Measurements from ENCODE around the gene PHLPP1.

Gene PHLPP1

GRCh38 chr18:62825382-62825781 lies 110.0 kb downstream of the PHLPP1 start:
- Histone ChIP-seq H3K27ac (no peak overlapping the region), H3K4me1 (peaks cover 0 to 20% (median 9%) of the 10 kb centered on the region in 4 donors), H3K4me3 (no peak overlapping the region), H3K36me3 (peaks cover 0 to 4% (median 0%) of the 10 kb centered on the region in 3 donors), H3K27me3 (no peaks in the 10 kb centered on the region), H3K9me3 (no peaks in the 10 kb centered on the region)
- TF ChIP-seq, protein P1, sequence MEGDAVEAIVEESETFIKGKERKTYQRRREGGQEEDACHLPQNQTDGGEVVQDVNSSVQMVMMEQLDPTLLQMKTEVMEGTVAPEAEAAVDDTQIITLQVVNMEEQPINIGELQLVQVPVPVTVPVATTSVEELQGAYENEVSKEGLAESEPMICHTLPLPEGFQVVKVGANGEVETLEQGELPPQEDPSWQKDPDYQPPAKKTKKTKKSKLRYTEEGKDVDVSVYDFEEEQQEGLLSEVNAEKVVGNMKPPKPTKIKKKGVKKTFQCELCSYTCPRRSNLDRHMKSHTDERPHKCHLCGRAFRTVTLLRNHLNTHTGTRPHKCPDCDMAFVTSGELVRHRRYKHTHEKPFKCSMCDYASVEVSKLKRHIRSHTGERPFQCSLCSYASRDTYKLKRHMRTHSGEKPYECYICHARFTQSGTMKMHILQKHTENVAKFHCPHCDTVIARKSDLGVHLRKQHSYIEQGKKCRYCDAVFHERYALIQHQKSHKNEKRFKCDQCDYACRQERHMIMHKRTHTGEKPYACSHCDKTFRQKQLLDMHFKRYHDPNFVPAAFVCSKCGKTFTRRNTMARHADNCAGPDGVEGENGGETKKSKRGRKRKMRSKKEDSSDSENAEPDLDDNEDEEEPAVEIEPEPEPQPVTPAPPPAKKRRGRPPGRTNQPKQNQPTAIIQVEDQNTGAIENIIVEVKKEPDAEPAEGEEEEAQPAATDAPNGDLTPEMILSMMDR (IDR thresholded peaks at IDR 0.05), result no peak
- no peak for DNase-seq
- intact Hi-C loops (cut with DNase I; ENCODE audit: low total_unique reads), result no loop called here

GRCh38 chr18:62827397-62827796 lies 112.1 kb downstream of the PHLPP1 start:
- Histone ChIP-seq H3K36me3 (peaks cover 0 to 9% (median 0%) of the 10 kb centered on the region in 3 donors), H3K27ac (peak overlapping the region in 1 of 2 donors; percentile 22), H3K4me3 (no peak overlapping the region), H3K27me3 (no peaks in the 10 kb centered on the region), H3K4me1 (peaks cover 0 to 20% (median 9%) of the 10 kb centered on the region in 4 donors), H3K9me3 (no peaks in the 10 kb centered on the region)
- intact Hi-C loops (cut with DNase I; ENCODE audit: low total_unique reads), result no loop called here
- TF ChIP-seq, protein P1 (IDR thresholded peaks at IDR 0.05), result no peak
- DNase-seq, result no peak

- Histone ChIP-seq H3K27ac (no peak overlapping the region), H3K27me3 (no peaks in the 10 kb centered on the region), H3K4me1 (peaks cover 0 to 20% (median 9%) of the 10 kb centered on the region in 4 donors), H3K4me3 (no peak overlapping the region), H3K36me3 (peaks cover 0 to 9% (median 0%) of the 10 kb centered on the region in 3 donors), H3K9me3 (no peaks in the 10 kb centered on the region)
- TF ChIP-seq, protein P1 (IDR thresholded peaks at IDR 0.05), result no peak
- DNase-seq, result no peak
- intact Hi-C loops (cut with DNase I; ENCODE audit: low total_unique reads), result no loop called here
Observed at GRCh38 chr18:62828091-62828640, 112.8 kb downstream of the PHLPP1 start.

- H3K9me3 ChIP-seq, result no peaks in the 10 kb centered on the region
- H3K4me3 ChIP-seq, result no peak overlapping the region
- H3K4me1 ChIP-seq, result peaks cover 0 to 20% (median 9%) of the 10 kb centered on the region in 4 donors
- intact Hi-C loops (cut with DNase I; ENCODE audit: low total_unique reads), result no loop called here
- DNase-seq, result no peak
- peaks cover 0 to 9% (median 0%) of the 10 kb centered on the region in 3 donors for H3K36me3 ChIP-seq
- H3K27me3 ChIP-seq, result no peaks in the 10 kb centered on the region
- no peak overlapping the region for H3K27ac ChIP-seq
- TF ChIP-seq, protein P1 (IDR thresholded peaks at IDR 0.05), result no peak
Observed at GRCh38 chr18:62828852-62829251, 113.5 kb downstream of the PHLPP1 start.

DNA sequence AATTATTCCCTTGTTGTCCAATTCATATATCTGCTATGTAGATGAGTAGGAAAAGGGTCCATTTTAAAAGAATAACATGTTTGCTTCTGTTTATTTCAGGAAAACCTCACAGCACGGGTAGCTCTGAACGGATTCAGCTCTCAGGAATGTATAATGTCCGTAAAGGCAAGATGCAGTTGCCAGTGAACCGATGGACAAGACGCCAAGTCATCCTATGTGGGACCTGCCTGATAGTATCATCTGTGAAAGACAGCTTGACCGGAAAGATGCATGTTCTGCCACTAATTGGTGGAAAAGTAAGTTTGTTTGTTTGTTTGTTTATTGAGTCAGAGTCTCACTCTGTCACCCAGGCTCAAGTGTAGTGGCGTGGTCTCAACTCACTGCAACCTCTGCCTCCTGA lies 114.6 kb downstream of the PHLPP1 start:
- Histone ChIP-seq H3K27ac (no peak overlapping the region), H3K4me3 (no peak overlapping the region), H3K36me3 (peaks cover 0 to 9% (median 0%) of the 10 kb centered on the region in 3 donors), H3K27me3 (no peaks in the 10 kb centered on the region), H3K4me1 (peaks cover 0 to 20% (median 9%) of the 10 kb centered on the region in 4 donors), H3K9me3 (no peaks in the 10 kb centered on the region)
- intact Hi-C loops (cut with DNase I; ENCODE audit: low total_unique reads), result no loop called here
- no peak for DNase-seq
- TF ChIP-seq, protein P1 (IDR thresholded peaks at IDR 0.05), result no peak
